ENCODE data around the gene KIAA0513. TPM values are rescaled to one million over a fixed set of nuclear protein-coding genes. Genes with fewer than 3 reads are reported as not detected.
"Not testable (repeated sequence)": the region's sequence is repeated elsewhere in the genome, so short reads cannot be mapped to it uniquely, and the experiment has no call there.

KIAA0513 gene
- total RNA-seq, 4 donors from 2014 or later = 17.7 to 52.0 (median 23.9) TPM

DNA sequence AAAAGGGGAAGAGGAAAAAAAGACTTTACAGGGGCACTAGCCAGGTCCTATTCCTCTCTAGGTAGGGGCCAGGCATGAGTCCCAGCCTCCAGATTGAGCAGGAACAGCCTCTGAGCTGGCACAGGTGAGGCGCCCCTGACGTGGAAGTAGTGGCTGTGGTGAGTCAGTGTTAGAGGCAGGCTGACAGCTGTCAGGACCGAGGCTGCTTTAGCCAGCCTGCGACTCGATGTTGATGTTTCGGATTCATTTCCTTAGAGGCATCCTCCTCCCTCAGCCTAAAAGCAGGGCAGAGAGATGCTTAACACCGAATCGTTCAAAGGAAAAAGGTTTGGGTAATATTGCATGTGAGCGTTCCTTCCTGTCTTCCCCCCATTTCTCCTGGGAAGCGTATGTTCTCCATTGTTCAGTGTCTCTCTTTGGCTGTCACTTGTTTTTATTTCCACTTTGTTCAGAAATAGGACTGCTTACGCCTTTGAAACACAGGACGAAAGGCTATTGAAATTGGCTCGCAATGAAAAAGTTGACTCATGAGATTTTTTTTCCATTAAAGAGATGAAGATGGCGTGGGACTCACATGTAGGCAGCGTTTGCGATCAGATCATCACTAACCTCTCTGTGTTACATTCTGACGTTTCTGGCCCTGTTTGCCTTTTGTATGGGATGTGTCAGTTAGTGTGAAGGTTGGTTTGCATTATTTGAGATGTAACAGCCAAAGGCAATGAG is 1.3 kb downstream of the KIAA0513 start:
- Histone ChIP-seq H3K9me3 (no peaks in the 10 kb centered on the region), H3K27me3 (no peaks in the 10 kb centered on the region), H3K27ac (peak overlapping the region; percentile 83 to 93 (median 87)), H3K4me3 (peak overlapping the region; percentile 67 to 98 (median 80)), H3K4me1 (peaks cover 6 to 32% (median 16%) of the 10 kb centered on the region in 4 donors), H3K36me3 (no peaks in the 10 kb centered on the region)
- peak; percentile 67 to 89 (median 70) for DNase-seq
- TF ChIP-seq, protein P1, sequence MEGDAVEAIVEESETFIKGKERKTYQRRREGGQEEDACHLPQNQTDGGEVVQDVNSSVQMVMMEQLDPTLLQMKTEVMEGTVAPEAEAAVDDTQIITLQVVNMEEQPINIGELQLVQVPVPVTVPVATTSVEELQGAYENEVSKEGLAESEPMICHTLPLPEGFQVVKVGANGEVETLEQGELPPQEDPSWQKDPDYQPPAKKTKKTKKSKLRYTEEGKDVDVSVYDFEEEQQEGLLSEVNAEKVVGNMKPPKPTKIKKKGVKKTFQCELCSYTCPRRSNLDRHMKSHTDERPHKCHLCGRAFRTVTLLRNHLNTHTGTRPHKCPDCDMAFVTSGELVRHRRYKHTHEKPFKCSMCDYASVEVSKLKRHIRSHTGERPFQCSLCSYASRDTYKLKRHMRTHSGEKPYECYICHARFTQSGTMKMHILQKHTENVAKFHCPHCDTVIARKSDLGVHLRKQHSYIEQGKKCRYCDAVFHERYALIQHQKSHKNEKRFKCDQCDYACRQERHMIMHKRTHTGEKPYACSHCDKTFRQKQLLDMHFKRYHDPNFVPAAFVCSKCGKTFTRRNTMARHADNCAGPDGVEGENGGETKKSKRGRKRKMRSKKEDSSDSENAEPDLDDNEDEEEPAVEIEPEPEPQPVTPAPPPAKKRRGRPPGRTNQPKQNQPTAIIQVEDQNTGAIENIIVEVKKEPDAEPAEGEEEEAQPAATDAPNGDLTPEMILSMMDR (IDR thresholded peaks at IDR 0.05) = peak in 1 of 6 experiments; percentile 6
- TF ChIP-seq POLR2A (IDR thresholded peaks at IDR 0.05) = peak in 1 of 2 donors; percentile 46

DNA sequence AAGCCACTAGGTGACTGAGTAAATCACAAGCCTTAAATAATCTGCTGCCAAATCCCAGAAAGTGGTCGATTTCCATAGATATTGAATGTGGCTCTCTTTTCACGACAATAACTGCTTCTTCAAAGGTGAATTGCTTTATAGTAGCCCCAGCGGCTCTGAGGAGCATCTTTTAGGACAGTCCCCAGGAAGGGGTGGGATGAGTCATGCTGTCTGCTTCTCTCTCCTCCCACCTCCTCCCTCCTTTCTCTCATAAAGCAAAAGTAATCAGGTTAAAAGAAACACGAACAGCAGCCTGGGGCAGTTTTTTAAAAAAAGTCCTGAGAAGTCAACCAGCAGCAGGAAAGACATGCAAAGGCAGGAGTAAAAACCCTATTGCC is 1.8 kb downstream of the KIAA0513 start:
- DNase-seq = peak in 1 of 3 donors; percentile 59
- Histone ChIP-seq H3K36me3 (no peaks in the 10 kb centered on the region), H3K27me3 (no peaks in the 10 kb centered on the region), H3K4me1 (peaks cover 6 to 32% (median 16%) of the 10 kb centered on the region in 4 donors), H3K9me3 (no peaks in the 10 kb centered on the region), H3K4me3 (peak overlapping the region in 2 of 4 donors; percentile 2 to 69), H3K27ac (peak overlapping the region in 3 of 4 donors; percentile 83 to 93 (median 86))
- no peak for TF ChIP-seq POLR2A (IDR thresholded peaks at IDR 0.05)
- TF ChIP-seq, protein P1 (IDR thresholded peaks at IDR 0.05) = no peak

DNA sequence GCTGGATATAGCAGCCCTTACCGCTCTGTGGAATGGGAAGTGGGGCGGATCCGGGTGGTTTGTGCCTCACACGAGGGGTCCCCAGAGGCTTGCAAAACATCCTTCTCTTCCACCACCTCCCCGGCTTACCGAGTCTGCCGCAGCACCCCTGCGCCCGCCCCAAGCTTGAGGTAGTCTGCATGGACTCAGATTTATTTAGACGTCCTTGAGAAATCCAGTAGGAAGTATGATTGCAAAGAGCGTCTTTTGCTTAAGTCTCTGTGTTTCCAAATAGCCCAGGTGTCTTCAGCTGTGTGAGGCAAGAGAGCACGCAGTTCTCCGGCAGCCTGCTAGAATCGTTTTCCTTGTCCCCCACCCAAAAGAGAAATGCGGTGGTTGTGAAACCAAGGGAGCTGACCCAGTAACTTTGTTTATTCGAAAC is 2.4 kb downstream of the KIAA0513 start:
- peak in 1 of 3 donors; percentile 57 for DNase-seq
- Histone ChIP-seq H3K27ac (peak overlapping the region in 3 of 4 donors; percentile 83 to 93 (median 86)), H3K27me3 (no peaks in the 10 kb centered on the region), H3K4me3 (peak overlapping the region in 1 of 4 donors; percentile 5), H3K9me3 (no peaks in the 10 kb centered on the region), H3K36me3 (peaks cover 0 to 5% (median 0%) of the 10 kb centered on the region in 3 donors), H3K4me1 (peaks cover 6 to 32% (median 16%) of the 10 kb centered on the region in 4 donors)
- TF ChIP-seq POLR2A (IDR thresholded peaks at IDR 0.05) = no peak
- TF ChIP-seq, protein P1 (IDR thresholded peaks at IDR 0.05) = no peak

DNA sequence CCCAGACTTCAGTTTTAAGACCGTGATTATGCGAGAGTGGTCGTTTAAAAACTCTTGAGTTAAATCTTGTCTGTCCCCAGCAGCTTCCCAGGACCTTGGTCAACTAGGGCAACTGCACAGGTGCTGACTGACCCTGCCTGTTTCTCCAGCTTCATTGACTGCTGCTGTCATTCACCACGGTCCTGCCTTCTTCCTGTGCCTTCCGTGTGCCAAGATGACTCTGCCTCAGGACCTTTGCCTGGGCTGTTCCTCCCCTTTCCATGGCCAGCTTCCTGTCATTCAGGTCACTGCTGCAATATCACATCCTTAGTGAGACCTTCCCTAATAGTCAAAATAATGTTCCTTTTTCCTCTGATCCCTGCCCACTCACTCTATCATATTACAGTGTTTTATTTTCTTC is 3.9 kb downstream of the KIAA0513 start:
- H3K9me3 ChIP-seq = no peaks in the 10 kb centered on the region
- no peak overlapping the region for H3K4me3 ChIP-seq
- no peak overlapping the region for H3K27ac ChIP-seq
- peaks cover 6 to 26% (median 15%) of the 10 kb centered on the region in 4 donors for H3K4me1 ChIP-seq
- H3K27me3 ChIP-seq = no peaks in the 10 kb centered on the region
- peaks cover 0 to 7% (median 0%) of the 10 kb centered on the region in 3 donors for H3K36me3 ChIP-seq
- DNase-seq = no peak
- TF ChIP-seq POLR2A (IDR thresholded peaks at IDR 0.05) = no peak
- TF ChIP-seq, protein P1 (IDR thresholded peaks at IDR 0.05) = no peak

DNA sequence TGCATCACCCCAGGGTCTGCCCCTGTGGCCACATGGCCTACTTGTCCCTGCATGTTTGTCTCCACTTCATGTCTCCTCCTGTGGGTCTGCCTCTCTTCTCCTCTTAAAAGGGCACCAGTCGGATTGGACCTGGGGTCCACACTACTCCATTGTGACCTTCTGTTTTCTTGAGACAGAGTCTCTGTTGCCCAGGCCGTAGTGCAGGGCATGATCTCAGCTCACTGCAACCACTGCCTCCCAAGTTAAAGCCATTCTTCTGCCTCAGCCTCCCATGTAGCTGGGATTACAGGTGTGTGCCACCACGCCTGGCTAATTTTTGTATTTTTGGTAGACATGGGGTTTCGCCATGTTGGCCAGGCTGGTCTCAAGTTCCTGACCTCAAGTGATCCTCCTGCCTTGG is 4.6 kb downstream of the KIAA0513 start:
- not testable (repeated sequence) for H3K36me3 ChIP-seq, H3K4me3 ChIP-seq, H3K27me3 ChIP-seq, H3K27ac ChIP-seq, DNase-seq, H3K9me3 ChIP-seq
- H3K4me1 ChIP-seq = peaks cover 6 to 20% (median 13%) of the 10 kb centered on the region in 4 donors

DNA sequence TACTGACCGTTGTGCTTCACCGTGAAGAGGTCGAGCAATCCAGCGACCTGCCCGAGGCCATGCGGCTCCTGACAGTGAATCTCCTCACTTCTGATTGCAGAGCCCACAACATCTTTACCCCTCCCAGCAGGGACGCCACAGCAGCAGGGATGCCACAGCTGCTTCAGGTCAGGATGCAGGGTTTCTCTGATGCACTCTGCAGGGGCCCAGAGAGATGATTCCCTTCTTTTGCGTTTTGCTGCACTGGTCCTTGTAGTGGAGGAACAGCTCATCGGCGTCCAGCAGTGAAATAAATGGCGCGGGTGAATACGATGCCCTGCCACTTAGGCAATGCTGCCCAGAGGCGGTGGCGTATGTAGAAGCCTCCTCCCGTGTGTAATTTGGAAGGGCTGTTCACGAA is 5.6 kb downstream of the KIAA0513 start:
- no peaks in the 10 kb centered on the region for H3K27me3 ChIP-seq
- TF ChIP-seq, protein P1 (IDR thresholded peaks at IDR 0.05) = no peak
- no peak for TF ChIP-seq POLR2A (IDR thresholded peaks at IDR 0.05)
- H3K27ac ChIP-seq = no peak overlapping the region
- DNase-seq = no peak
- no peaks in the 10 kb centered on the region for H3K9me3 ChIP-seq
- peaks cover 6 to 17% (median 12%) of the 10 kb centered on the region in 4 donors for H3K4me1 ChIP-seq
- H3K4me3 ChIP-seq = no peak overlapping the region
- H3K36me3 ChIP-seq = peaks cover 0 to 7% (median 0%) of the 10 kb centered on the region in 3 donors

Measured in Peyer's patch (tissue), 4 donors.